Left lung (tissue), 10 donors: ENCODE measurements around the gene KIAA1549. TPM values are rescaled to one million over a fixed set of nuclear protein-coding genes. Genes with fewer than 3 reads are reported as not detected.

Source experiments
- ATAC-seq: fragments of 200-7000 bp; cut with Tn5 transposase; one replicate; pipeline ENCODE4 v1.9.1; 2020; ENCODE audit warnings: moderate library complexity
- DNase-seq, 4 donors: peaks; one replicate each; pipeline ENCODE4 v3.0.0-alpha.2; 2013 to 2020
- H3K27ac ChIP-seq, 2 donors: fragments of 200-600 bp; sonication (generic) in 1 of 2; one replicate each; pipeline versions ENCODE4 v1.5.0 to v1.8.0; 2020 to 2021
- H3K27me3 ChIP-seq, 2 donors: fragments of 200-600 bp; sonication (generic) in 1 of 2; one replicate each; pipeline versions ENCODE4 v1.5.0 to v1.8.0; 2020 to 2021
- H3K36me3 ChIP-seq, 2 donors: fragments of 200-600 bp; sonication (generic) in 1 of 2; one replicate each; pipeline versions ENCODE4 v1.5.0 to v1.8.0; 2020 to 2021
- H3K4me1 ChIP-seq, 2 donors: fragments of 200-600 bp; one replicate each; pipeline ENCODE4 v1.8.0; 2021
- H3K4me3 ChIP-seq, 2 donors: fragments of 200-600 bp; sonication (generic) in 1 of 2; one replicate each; pipeline versions ENCODE4 v1.5.0 to v1.8.0; 2020 to 2021; ENCODE audit warnings: mild to moderate bottlenecking in 1 of 2
- H3K9me3 ChIP-seq, 2 donors: fragments of 200-600 bp; sonication (generic) in 1 of 2; one replicate each; pipeline versions ENCODE4 v1.5.0 to v1.8.0; 2020 to 2021
- CTCF ChIP-seq, 2 donors: fragments of 200-600 bp; sonication (generic) in 1 of 2; IDR thresholded peaks; one replicate each; pipeline versions ENCODE4 v1.5.0 to v1.8.0; 2021; ENCODE audit warnings: antibody characterized with exemption in 2 of 2
- intact Hi-C, 2 donors: fragments of 100-400 bp; cut with DNase I; formaldehyde crosslinking; loops; one replicate each; pipeline versions ENCODE4 v1.11.2 to v1.14.2; 2022
- polyA plus RNA-seq, 6 donors: library from polyadenylated mRNA; unstranded; fragments of 120-200 nt; gene quantifications; one replicate each; pipeline ENCODE4 v1.2.1, GENCODE V29; 2013; ENCODE audit not compliant: insufficient read length in 6 of 6
- total RNA-seq, 2 donors: library from RNA; stranded (reverse); fragmentation: NEBNext Ultra II Directional; extraction: Animal tissue kit (Norgen Biotek cat#: 25700); gene quantifications; one replicate each; pipeline ENCODE4 v1.2.1, GENCODE V29; 2021
- donor health status: DM: no; HTN: yes; CAD: no.
- donor health status: DM: no; HTN: no; CAD: no.

Gene KIAA1549
- total and polyA plus RNA-seq, 8 donors = 4.1 to 16.9 (median 14.9) TPM

- intact Hi-C loops = no loop called here
- H3K27me3 ChIP-seq = no peaks in the 10 kb centered on the region
- no peak for DNase-seq
- no peaks in the 10 kb centered on the region for H3K36me3 ChIP-seq
- H3K4me3 ChIP-seq = no peak overlapping the region
- H3K27ac ChIP-seq = no peak overlapping the region
- no peaks in the 10 kb centered on the region for H3K9me3 ChIP-seq
- ATAC-seq = no peak
- peaks cover 0 to 7% of the 10 kb centered on the region in 2 donors for H3K4me1 ChIP-seq
- TF ChIP-seq CTCF (IDR thresholded peaks at IDR 0.05) = no peak
These were observed 46.8 kb downstream of the KIAA1549 start for GRCh38 chr7:138934367-138934766.

DNA sequence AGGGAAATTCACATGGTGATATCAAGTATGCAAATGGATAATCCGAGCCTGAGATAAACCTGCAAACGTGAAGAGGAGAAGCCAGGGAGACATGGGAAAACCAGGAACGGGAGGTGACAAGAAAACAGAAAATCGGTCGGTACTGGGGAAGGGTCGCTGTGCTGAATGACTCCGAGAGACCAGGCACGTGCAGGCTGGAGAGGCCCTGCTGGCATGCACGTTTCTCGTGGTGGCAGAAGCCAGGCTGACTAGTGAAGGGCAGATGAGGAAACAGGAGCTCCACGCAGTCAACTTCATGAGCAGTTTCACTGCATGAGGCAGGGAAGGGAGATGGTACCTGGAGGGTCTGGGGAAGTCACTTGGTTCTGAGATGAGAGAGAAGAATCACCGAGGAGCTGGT is 48.3 kb downstream of the KIAA1549 start:
- intact Hi-C loops = no loop called here
- Histone ChIP-seq H3K27me3 (no peaks in the 10 kb centered on the region), H3K4me3 (no peak overlapping the region), H3K27ac (no peak overlapping the region), H3K36me3 (no peaks in the 10 kb centered on the region), H3K9me3 (no peaks in the 10 kb centered on the region), H3K4me1 (peaks cover 0 to 7% of the 10 kb centered on the region in 2 donors)
- no peak for TF ChIP-seq CTCF (IDR thresholded peaks at IDR 0.05)
- DNase-seq (no peak), ATAC-seq (no peak)

GRCh38 chr7:138932427-138932826 is 48.8 kb downstream of the KIAA1549 start:
- Histone ChIP-seq H3K27me3 (no peaks in the 10 kb centered on the region), H3K36me3 (no peaks in the 10 kb centered on the region), H3K4me3 (no peak overlapping the region), H3K9me3 (no peaks in the 10 kb centered on the region), H3K27ac (no peak overlapping the region), H3K4me1 (peaks cover 0 to 7% of the 10 kb centered on the region in 2 donors)
- intact Hi-C loops = no loop called here
- DNase-seq (no peak), ATAC-seq (no peak)
- TF ChIP-seq CTCF (IDR thresholded peaks at IDR 0.05) = no peak

- TF ChIP-seq CTCF (IDR thresholded peaks at IDR 0.05) = no peak
- intact Hi-C loops = no loop called here
- Histone ChIP-seq H3K9me3 (no peaks in the 10 kb centered on the region), H3K4me1 (no peaks in the 10 kb centered on the region), H3K36me3 (no peaks in the 10 kb centered on the region), H3K27me3 (no peaks in the 10 kb centered on the region), H3K27ac (no peak overlapping the region), H3K4me3 (no peak overlapping the region)
- ATAC-seq (no peak), DNase-seq (no peak)
These were observed 51.2 kb downstream of the KIAA1549 start for GRCh38 chr7:138929969-138930368.

DNA sequence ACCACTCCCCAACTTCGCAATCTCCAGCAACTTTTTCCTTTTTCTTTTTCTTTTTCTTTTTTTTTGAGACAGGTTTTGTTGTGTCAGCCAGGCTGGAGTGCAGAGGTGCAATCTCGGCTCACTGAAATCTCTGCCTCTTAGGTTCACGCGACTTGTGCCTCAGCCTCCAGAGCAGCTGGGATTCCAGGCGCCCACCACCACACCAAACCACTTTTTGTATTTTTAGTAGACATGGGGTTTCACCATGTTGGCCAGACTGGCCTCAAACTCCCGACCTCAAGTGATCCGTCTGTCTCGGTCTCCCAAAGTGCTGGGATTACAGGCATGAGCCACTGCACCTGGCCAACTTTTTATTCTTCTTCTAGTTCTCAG is 55.0 kb downstream of the KIAA1549 start:
- Histone ChIP-seq H3K36me3 (no peaks in the 10 kb centered on the region), H3K27me3 (no peaks in the 10 kb centered on the region), H3K9me3 (no peaks in the 10 kb centered on the region), H3K27ac (no peak overlapping the region), H3K4me3 (no peak overlapping the region), H3K4me1 (no peaks in the 10 kb centered on the region)
- ATAC-seq (no peak), DNase-seq (no peak)
- intact Hi-C loops = no loop called here
- TF ChIP-seq CTCF (IDR thresholded peaks at IDR 0.05) = no peak
